Measurements from ENCODE around the gene PADI3. TPM values are rescaled to one million over a fixed set of nuclear protein-coding genes. Genes with fewer than 3 reads are reported as not detected.

Gene PADI3
- total RNA-seq, 1 experiment from 2014 or later, result 3.6 TPM

DNA sequence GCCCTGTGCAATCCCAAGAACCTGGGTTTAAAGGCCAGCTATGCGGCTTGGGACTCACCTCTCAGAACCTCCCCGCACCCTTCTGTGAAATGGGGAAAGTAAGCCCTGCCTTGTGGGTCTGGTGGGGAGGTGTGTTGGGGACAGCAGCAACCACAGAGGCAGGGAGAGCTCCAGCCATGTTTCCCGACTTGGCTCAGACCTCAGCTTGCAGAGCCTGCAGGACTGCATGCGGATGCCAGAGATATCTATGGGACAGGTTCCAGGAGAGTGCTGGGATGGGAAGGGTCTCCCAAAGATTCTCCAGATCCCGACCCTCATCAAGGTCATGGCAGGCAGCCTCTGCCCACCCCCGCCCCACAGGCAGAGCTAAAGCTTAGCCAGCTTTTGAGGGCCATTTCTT, 23.8 kb upstream of the PADI3 start:
- no peaks in the 10 kb centered on the region for H3K9me3 ChIP-seq (replicated peaks)
- H3K27ac ChIP-seq, result no peak overlapping the region
- no peak overlapping the region for H3K4me3 ChIP-seq
- no peaks in the 10 kb centered on the region for H3K36me3 ChIP-seq
- no peak for DNase-seq (ENCODE audit: low read depth in 1 of 2, low spot score in 2 of 2)
- peaks cover 7% of the 10 kb centered on the region for H3K4me1 ChIP-seq (replicated peaks)
- no peaks in the 10 kb centered on the region for H3K27me3 ChIP-seq (replicated peaks)

DNA sequence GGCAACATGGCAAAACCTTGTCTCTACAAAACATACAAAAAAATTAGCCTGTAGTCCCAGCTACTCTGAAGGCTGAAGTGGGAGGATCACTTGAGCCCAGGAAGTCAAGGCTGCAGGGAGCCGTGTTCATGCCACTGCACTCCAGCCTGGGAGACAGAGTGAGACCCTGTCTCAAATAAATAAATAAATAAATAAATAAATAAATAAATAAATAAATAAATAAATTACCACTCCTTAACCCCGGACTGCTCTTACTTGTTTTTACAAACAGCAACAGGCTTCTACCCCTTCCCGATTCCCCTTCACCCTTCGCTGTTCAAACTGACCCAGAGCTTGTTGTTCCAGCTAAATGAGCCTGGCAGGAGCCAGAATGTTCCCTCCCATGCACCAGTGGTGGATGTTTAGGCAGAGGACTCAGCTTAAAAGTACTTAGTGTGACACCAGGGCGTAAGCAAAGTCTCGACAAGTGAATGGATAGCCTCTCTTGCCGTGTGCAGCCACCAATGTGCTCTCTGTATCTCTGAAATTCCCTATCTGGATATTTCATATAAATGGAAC, 21.5 kb upstream of the PADI3 start:
- no peak for DNase-seq (ENCODE audit: low read depth in 1 of 2, low spot score in 2 of 2)
- no peaks in the 10 kb centered on the region for H3K27me3 ChIP-seq (replicated peaks)
- H3K4me3 ChIP-seq, result no peak overlapping the region
- peaks cover 14% of the 10 kb centered on the region for H3K4me1 ChIP-seq (replicated peaks)
- no peaks in the 10 kb centered on the region for H3K9me3 ChIP-seq (replicated peaks)
- no peak overlapping the region for H3K27ac ChIP-seq
- no peaks in the 10 kb centered on the region for H3K36me3 ChIP-seq

DNA sequence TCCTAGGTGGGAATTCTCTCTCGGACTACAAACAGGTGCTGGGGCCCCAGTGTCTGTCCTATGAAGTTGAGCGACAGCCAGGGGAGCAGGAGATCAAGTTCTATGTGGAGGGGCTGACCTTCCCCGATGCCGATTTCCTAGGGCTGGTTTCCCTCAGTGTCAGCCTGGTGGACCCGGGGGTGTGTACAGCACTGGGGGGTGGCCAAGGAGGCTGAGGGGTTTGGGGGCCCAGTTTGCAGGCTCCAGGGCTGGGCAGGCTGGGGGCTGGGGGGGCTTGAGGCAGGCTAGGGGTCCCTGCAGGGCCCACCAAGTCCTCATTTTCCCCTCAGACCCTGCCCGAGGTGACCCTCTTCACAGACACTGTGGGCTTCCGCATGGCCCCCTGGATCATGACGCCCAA, 20.3 kb upstream of the PADI3 start:
- H3K27ac ChIP-seq, result no peak overlapping the region
- H3K27me3 ChIP-seq (replicated peaks), result no peaks in the 10 kb centered on the region
- no peaks in the 10 kb centered on the region for H3K9me3 ChIP-seq (replicated peaks)
- no peak overlapping the region for H3K4me3 ChIP-seq
- H3K4me1 ChIP-seq (replicated peaks), result peaks cover 26% of the 10 kb centered on the region
- DNase-seq (ENCODE audit: low read depth in 1 of 2, low spot score in 2 of 2), result no peak
- H3K36me3 ChIP-seq, result no peaks in the 10 kb centered on the region

DNA sequence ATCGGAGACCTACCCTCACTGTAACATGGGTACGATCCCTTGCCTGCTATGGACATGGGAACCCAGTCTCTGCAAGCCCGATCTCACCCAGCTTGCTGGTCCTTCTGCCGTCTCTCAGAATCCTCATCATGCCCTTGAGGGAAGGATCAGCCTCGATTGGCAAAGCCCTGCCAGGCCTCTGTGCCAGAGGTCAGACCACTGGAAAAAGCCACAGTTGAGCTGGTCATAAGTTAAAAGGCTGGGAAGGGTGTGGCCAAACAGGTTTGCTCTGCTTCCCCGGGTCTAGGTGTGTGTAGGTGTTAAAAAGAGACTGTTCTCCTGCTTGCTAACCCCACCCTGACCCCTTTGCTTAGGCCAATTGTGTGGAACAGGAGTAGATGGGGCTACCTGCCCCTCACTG, 19.5 kb upstream of the PADI3 start:
- Histone ChIP-seq H3K36me3 (no peaks in the 10 kb centered on the region), H3K27me3 (replicated peaks) (no peaks in the 10 kb centered on the region), H3K4me3 (no peak overlapping the region), H3K4me1 (replicated peaks) (peaks cover 34% of the 10 kb centered on the region), H3K9me3 (replicated peaks) (no peaks in the 10 kb centered on the region), H3K27ac (no peak overlapping the region)
- DNase-seq (ENCODE audit: low read depth in 1 of 2, low spot score in 2 of 2), result no peak

DNA sequence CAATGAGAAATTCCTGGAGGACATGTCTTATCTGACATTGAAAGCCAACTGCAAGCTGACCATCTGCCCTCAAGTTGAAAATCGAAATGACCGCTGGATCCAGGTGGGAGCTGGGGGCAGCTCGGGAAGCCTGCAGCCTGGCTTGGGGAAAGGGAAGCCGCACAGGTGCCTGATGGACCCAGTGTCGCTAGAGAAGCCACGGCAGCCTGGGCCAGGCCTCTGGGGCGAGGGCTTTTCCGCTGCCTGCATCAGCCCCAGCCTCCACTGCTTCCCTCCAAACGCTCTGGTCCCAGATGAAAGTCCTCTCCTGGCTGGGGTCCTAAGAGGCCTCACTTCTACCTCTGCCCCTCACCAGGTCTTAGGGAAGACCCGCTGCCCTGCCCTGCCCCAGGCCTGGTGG, 18.8 kb upstream of the PADI3 start:
- H3K36me3 ChIP-seq, result no peaks in the 10 kb centered on the region
- no peaks in the 10 kb centered on the region for H3K27me3 ChIP-seq (replicated peaks)

DNA sequence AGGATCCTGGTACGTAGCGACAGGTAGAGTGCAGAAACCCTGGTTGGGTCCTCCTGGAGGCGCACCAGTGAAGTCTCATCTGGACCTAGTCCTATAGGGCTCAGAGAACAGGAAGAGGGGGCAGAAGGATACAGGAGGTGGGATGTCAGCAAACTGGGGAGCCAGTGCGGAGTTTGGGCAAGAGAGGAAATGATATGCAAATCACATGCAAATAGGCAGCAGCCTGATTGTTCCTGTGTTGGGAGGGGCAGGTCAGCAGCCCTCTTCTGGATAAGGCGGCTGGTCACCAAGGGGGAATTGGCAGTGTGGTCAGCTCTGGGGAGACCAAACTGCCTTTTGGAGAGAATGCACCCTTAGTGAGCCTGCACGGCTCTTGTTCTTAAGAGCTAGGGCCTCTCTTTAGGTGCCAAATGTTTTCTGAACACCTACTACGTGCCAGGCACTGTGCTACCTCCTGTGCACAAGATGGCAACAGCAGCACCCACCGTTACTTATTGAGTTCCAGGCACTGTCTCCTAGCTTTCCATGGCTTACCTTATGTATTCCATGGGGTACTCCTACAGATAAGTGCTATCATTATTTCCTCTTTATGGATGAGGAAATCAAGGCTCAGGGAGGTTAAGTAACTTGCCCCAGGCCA, 18.1 kb upstream of the PADI3 start:
- Histone ChIP-seq H3K4me3 (no peak overlapping the region), H3K4me1 (replicated peaks) (peaks cover 45% of the 10 kb centered on the region), H3K27ac (no peak overlapping the region), H3K27me3 (replicated peaks) (no peaks in the 10 kb centered on the region), H3K36me3 (no peaks in the 10 kb centered on the region), H3K9me3 (replicated peaks) (no peaks in the 10 kb centered on the region)
- no peak for DNase-seq (ENCODE audit: low read depth in 1 of 2, low spot score in 2 of 2)

More for the DNA sequence above, 18.8 kb upstream of the PADI3 start:
- H3K9me3 ChIP-seq (replicated peaks), result no peaks in the 10 kb centered on the region
- no peak overlapping the region for H3K27ac ChIP-seq
- no peak overlapping the region for H3K4me3 ChIP-seq
- H3K4me1 ChIP-seq (replicated peaks), result peaks cover 39% of the 10 kb centered on the region
- no peak for DNase-seq (ENCODE audit: low read depth in 1 of 2, low spot score in 2 of 2)

DNA sequence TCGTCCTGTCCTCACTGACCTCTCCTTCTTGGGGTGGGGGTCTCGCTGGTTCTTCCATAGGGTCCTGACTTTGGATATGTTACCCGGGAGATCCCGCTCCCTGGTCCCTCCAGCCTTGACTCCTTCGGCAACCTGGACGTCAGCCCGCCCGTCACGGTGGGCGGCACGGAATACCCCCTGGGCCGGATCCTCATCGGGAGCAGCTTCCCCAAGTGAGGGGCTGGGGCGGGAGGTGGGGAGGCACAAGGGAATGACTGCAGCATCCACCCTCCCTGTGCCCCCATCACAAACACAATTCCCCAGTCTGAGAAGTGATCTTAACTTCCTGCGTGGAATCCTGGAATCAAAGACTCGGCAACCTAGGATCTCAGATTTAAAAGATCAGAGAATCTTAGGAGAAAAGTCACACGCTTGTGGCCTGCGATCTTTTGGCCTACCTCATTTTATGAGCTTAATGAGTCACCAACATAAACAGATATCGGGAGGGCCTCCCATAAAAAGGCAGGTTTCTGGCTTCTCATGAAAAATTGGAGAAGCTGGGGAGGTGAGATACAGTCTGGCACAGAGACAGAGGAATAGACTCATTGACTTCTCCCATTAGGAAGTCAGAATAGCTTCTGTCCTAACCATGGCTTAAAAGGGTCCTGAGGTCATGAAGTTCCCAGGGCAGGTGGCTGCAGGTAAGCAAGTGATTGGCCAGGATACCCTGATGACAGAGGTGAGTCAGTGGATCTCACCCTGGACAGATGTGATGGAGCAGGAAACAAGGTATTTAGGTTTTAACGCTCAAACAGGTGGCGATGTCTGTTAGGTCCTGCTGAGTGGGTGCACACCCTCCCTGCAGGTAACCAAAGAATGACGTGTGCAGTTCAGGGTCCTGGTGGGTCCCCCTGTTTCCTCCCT, 15.9 kb upstream of the PADI3 start:
- Histone ChIP-seq H3K36me3 (no peaks in the 10 kb centered on the region), H3K27me3 (replicated peaks) (no peaks in the 10 kb centered on the region), H3K9me3 (replicated peaks) (no peaks in the 10 kb centered on the region), H3K4me3 (peak overlapping the region; percentile 15), H3K4me1 (replicated peaks) (peaks cover 59% of the 10 kb centered on the region), H3K27ac (peak overlapping the region; percentile 92)
- DNase-seq (ENCODE audit: low read depth in 1 of 2, low spot score in 2 of 2), result peak; percentile 77 to 94

DNA sequence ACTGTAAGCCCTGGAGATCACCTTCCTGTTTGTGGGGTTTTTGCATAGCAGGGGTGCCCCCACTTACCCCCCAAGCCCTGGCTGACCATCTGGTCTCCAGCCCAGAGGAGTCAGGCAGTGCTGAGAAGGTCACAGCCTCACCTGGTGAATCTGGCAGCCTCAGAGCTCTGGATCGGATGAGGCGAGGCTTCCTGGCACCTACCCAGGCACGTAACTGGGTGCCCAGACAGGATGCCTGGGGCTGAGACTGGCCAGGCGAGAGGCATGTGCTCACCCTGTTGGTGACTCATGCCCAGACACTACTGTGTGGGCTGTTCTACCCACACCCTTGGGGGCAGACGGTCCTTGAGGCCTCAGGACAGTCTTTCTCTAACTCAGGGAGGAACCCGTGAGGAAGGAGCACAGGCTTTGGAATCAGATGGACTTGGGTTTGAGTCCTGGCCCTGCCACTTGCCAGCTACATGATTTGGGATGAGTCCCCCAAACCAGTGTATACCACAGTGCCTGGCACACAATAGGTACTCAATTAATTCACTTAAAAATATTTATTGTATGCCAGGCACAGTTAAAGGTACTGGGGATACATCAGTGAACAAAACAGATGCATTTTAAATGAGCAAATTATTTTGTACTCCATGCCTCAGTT, 15.1 kb upstream of the PADI3 start:
- Histone ChIP-seq H3K4me1 (replicated peaks) (peaks cover 62% of the 10 kb centered on the region), H3K36me3 (no peaks in the 10 kb centered on the region), H3K9me3 (replicated peaks) (no peaks in the 10 kb centered on the region), H3K4me3 (peak overlapping the region; percentile 3; the same call in 1 of the 2 replicates), H3K27me3 (replicated peaks) (no peaks in the 10 kb centered on the region), H3K27ac (peak overlapping the region; percentile 92)
- DNase-seq (ENCODE audit: low read depth in 1 of 2, low spot score in 2 of 2), result peak; percentile 91 to 97

DNA sequence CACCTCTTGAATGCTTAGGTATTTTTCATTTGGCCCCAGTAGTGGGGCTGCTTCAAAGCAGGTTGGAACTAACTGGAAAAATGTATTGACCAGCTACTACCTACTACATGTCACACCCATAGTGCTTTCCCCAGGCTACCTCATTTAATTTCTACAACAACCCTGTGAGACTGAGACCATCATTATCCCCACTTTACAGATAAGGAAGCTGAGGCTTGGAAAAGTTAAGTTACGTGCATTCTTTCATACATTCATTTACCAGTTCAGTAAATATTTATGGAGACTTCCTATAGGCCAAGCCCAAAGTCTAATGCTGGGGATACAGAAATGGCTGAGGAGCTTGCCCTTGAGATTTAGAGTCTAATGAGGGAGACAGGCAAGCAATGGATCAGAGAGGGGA, 14.5 kb upstream of the PADI3 start:
- DNase-seq (ENCODE audit: low read depth in 1 of 2, low spot score in 2 of 2), result no peak
- H3K4me3 ChIP-seq, result no peak overlapping the region
- H3K27me3 ChIP-seq (replicated peaks), result no peaks in the 10 kb centered on the region
- no peaks in the 10 kb centered on the region for H3K9me3 ChIP-seq (replicated peaks)
- H3K4me1 ChIP-seq (replicated peaks), result peaks cover 62% of the 10 kb centered on the region
- no peaks in the 10 kb centered on the region for H3K36me3 ChIP-seq
- peak overlapping the region; percentile 92 for H3K27ac ChIP-seq

DNA sequence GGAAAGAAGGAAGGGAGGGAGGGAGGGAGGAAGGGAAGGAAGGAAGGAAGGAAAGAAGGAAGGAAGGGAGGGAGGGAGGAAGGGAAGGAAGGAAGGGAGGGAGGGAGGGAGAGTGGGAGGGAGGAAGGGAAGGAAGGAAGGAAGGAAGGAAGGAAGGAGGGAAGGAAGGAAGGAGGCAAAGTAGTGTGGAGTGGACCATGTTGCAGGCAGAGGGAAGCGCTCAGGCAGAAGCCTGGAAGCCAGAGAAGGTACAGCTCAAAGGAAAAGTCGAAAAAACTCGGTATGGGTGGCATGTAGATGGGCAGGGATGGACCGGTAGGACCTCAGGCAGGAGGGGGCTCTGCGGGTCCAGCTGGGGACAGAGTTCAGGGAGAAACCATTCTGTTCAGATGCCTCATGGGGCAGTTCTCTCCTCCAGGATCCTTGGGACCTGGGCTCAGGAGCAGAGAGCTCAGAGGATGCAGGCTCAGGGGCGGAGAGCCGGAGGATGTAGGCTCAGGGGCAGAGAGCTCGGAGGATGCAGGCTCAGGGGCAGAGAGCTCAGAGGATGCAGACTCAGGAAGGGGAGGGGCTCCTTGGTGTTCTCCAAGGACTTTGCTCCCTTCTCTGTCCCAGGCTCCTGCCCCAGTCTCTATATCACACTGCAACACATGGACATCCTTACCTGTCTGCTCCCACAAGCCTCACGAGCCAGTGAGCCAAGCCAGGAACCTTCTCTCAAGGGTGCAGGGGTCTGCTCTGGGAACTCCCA, 13.6 kb upstream of the PADI3 start:
- Histone ChIP-seq H3K4me1 (replicated peaks) (peaks cover 62% of the 10 kb centered on the region), H3K4me3 (no peak overlapping the region), H3K27ac (peak overlapping the region; percentile 22; the same call in 1 of the 2 replicates), H3K36me3 (no peaks in the 10 kb centered on the region), H3K27me3 (replicated peaks) (no peaks in the 10 kb centered on the region), H3K9me3 (replicated peaks) (no peaks in the 10 kb centered on the region; the same call in 1 of the 2 replicates)
- DNase-seq (ENCODE audit: low read depth in 1 of 2, low spot score in 2 of 2), result no peak

DNA sequence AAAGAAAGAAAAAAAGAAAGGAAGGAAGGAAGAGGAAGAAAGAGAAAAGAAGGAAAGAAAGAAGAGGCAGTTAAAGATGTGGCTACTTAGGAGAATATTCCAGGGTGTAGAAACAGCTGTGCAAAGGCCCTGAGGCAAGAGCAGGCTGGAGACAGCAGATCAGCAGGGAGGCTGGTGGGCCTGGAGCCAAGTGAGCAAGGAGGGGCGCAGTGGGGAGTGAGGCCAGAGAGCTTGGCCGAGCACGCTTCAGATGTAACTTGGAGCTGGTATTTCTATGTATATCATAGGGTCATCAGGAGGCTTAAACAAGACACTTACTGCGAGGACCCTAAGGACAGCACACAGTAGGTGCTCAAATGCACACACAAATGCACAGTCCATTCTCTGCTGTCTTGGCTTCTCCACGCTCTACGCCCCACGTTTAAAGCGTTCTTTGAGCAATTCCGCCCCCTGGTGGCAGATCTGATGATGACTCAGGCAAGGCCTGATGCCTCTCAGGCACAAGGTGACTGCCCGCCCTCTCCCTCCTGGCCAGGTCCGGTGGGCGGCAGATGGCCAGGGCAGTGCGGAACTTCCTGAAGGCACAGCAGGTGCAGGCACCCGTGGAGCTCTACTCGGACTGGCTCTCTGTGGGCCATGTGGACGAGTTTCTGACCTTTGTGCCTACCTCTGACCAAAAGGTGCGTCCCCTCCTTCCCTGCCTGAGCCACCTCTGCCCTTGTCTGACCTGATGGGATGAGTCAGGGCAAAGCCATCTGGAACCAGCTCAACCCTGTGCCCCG, 11.9 kb upstream of the PADI3 start:
- peak; percentile 87 to 91 for DNase-seq (ENCODE audit: low read depth in 1 of 2, low spot score in 2 of 2)
- Histone ChIP-seq H3K9me3 (replicated peaks) (no peaks in the 10 kb centered on the region; the same call in 1 of the 2 replicates), H3K36me3 (no peaks in the 10 kb centered on the region), H3K27me3 (replicated peaks) (no peaks in the 10 kb centered on the region), H3K4me3 (no peak overlapping the region), H3K4me1 (replicated peaks) (peaks cover 59% of the 10 kb centered on the region), H3K27ac (peak overlapping the region; percentile 22)

DNA sequence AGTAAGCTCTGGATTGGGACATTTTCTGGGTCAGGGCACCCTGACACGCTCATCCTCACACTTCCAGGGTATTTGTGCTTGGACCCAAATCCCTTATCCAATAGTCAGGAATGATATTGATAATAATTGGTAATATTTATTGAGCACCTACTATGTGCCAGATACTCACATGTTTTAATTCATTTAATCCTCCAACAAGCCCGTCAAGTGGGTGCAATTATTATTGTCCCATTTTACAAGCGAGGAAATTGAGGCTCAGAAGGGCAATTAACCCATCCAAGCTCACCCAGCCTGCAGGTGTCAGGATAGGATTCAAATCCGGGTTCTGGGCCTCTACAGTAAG, 11.4 kb upstream of the PADI3 start:
- Histone ChIP-seq H3K9me3 (replicated peaks) (no peaks in the 10 kb centered on the region; the same call in 1 of the 2 replicates), H3K27me3 (replicated peaks) (no peaks in the 10 kb centered on the region), H3K4me3 (no peak overlapping the region), H3K27ac (no peak overlapping the region), H3K4me1 (replicated peaks) (peaks cover 53% of the 10 kb centered on the region), H3K36me3 (no peaks in the 10 kb centered on the region)
- no peak for DNase-seq (ENCODE audit: low read depth in 1 of 2, low spot score in 2 of 2)

Data from SJSA1 (cell line).